K562 (cell line): ENCODE data around the gene CD93. TPM values are rescaled to one million over a fixed set of nuclear protein-coding genes. Genes with fewer than 3 reads are reported as not detected.
A peak's percentile ranks its signal among the peaks of the same experiment; 100 is the strongest.

Experiments used
- ATF1 ChIP-seq, 2 experiments: fragments of 450-650 bp in 1 of 2; IDR thresholded peaks; 2 replicates each; pipeline ENCODE4 v1.6.1; 2016; ENCODE audit warnings: missing compliant biosample characterization in 1 of 2, missing genetic modification characterization in 1 of 2
- CHD1 ChIP-seq: fragments of 200-600 bp; sonication (generic); IDR thresholded peaks from one replicate; pipeline ENCODE4 v1.6.1; 2012; ENCODE audit warnings: mild to moderate bottlenecking, moderate library complexity, low read length, inconsistent platforms
- CSDE1 ChIP-seq, 2 experiments: fragments of 450-650 bp; IDR thresholded peaks; 2 replicates each; pipeline ENCODE4 v1.6.1; 2016; ENCODE audit warnings: mild to moderate bottlenecking in 1 of 2
- EP400 ChIP-seq: fragments of 450-650 bp; IDR thresholded peaks from 2 replicates; pipeline ENCODE4 v1.6.1; 2017; ENCODE audit warnings: antibody characterized with exemption, mild to moderate bottlenecking, moderate library complexity
- GTF2F1 ChIP-seq: IDR thresholded peaks from 2 replicates; pipeline ENCODE4 v1.6.1; 2011; ENCODE audit warnings: low read depth, low read length, improper control_type of control experiment
- KDM5B ChIP-seq: fragments of 200-600 bp; sonication (generic); IDR thresholded peaks from 2 replicates; pipeline ENCODE4 v1.6.1; 2012; ENCODE audit warnings: low read depth, mild to moderate bottlenecking, moderate library complexity, low read length, control low read depth, inconsistent platforms; ENCODE audit not compliant: insufficient replicate concordance
- KHSRP ChIP-seq: fragments of 450-650 bp; IDR thresholded peaks from 2 replicates; pipeline ENCODE4 v1.6.1; 2017
- KLF1 ChIP-seq: fragments of 450-650 bp; IDR thresholded peaks from 2 replicates; pipeline ENCODE4 v1.6.1; 2016; ENCODE audit warnings: missing genetic modification characterization, missing compliant biosample characterization
- MLLT1 ChIP-seq, 2 experiments: fragments of 450-650 bp; IDR thresholded peaks; 2 replicates each; pipeline ENCODE4 v1.6.1; 2016
- NCOA1 ChIP-seq: fragments of 450-650 bp; IDR thresholded peaks from 2 replicates; pipeline ENCODE4 v1.6.1; 2016; ENCODE audit warnings: low read depth
- NFATC3 ChIP-seq: fragments of 450-650 bp; IDR thresholded peaks from 2 replicates; pipeline ENCODE4 v1.6.1; 2017; ENCODE audit warnings: mild to moderate bottlenecking
- POLR2B ChIP-seq: fragments of 450-650 bp; IDR thresholded peaks from 2 replicates; pipeline ENCODE4 v1.6.1; 2018; ENCODE audit warnings: low read depth; ENCODE audit not compliant: partially characterized antibody
- RBM25 ChIP-seq: fragments of 200-400 bp; formaldehyde crosslinking; IDR thresholded peaks from 2 replicates; pipeline ENCODE4 v1.6.1; 2018; ENCODE audit warnings: low read length, low read depth, moderate library complexity; ENCODE audit not compliant: severe bottlenecking
- SAP30 ChIP-seq: fragments of 200-600 bp; sonication (generic); IDR thresholded peaks from 2 replicates; pipeline ENCODE4 v1.6.1; 2012; ENCODE audit warnings: borderline replicate concordance, low read depth, mild to moderate bottlenecking, moderate library complexity, low read length, control low read depth, inconsistent platforms; ENCODE audit not compliant: insufficient read depth, poor library complexity, severe bottlenecking
- ZC3H4 ChIP-seq: sonication (generic); formaldehyde crosslinking; IDR thresholded peaks from 2 replicates; pipeline ENCODE4 v1.9.0; 2021; ENCODE audit warnings: missing genetic modification reagents, borderline replicate concordance
- ZFX ChIP-seq: sonication (generic); formaldehyde crosslinking; IDR thresholded peaks from 2 replicates; pipeline ENCODE4 v1.8.0; 2022; ENCODE audit warnings: mild to moderate bottlenecking, missing genetic modification reagents, moderate library complexity
- ZNF609 ChIP-seq: sonication (generic); formaldehyde crosslinking; IDR thresholded peaks from 2 replicates; pipeline ENCODE4 v1.8.1; 2023; ENCODE audit warnings: missing genetic modification reagents, mild to moderate bottlenecking, borderline replicate concordance
- polyA plus RNA-seq, 8 experiments: library from polyadenylated mRNA; depleted of rRNA in 4 of 8; stranded (reverse) in 5 of 8; unstranded in 3 of 8; fragments of >200 nt; fragmentation: Nextera tagmentation in 2 of 8; fragmentation: Illumina TruSeq in 1 of 8; extraction: Ambion mirVana in 2 of 8; extraction: Trizol in 1 of 8; gene quantifications; 2 replicates each; pipeline versions ENCODE4 v1.2.1 to v1.2.3, GENCODE V29; 2011 to 2014; ENCODE audit warnings: inconsistent platforms in 1 of 8, missing spikeins in 1 of 8
- total RNA-seq, 7 experiments: library from RNA; depleted of rRNA in 6 of 7; stranded (reverse); fragments of >200 nt in 6 of 7; fragmentation: Illumina TruSeq in 2 of 7; extraction: Trizol in 2 of 7; gene quantifications; 2 replicates each; pipeline versions ENCODE4 v1.2.1 to v1.2.3, GENCODE V29; 2011 to 2021; ENCODE audit warnings: low replicate concordance in 1 of 7
- TF ChIP-seq, protein P1 (sequence below): fragments of 250-450 bp; sonication (Bioruptor Pico); IDR thresholded peaks from 2 replicates; pipeline ENCODE4 v1.4.0; 2020; ENCODE audit warnings: mild to moderate bottlenecking, moderate library complexity

The CD93 gene
- total and polyA plus RNA-seq, 9 of the 15 experiments (the other 6 are each of a cell fraction or from before 2014, with no cell fraction given): 0.03 to 0.20 (median 0.05) TPM

GRCh38 chr20:23132293-23132929 lies 46.3 kb upstream of the CD93 start (continued):
- TF ChIP-seq CSDE1 (IDR thresholded peaks at IDR 0.05): 0 out of 4 replicates have a peak, but pooled peaks of 1 of the 2 experiments have one; percentile 44
- TF ChIP-seq ZNF609 (CRISPR knock-in tag): peak; percentile 65; the same call in 1 of the 2 replicates
- peak; percentile 85 for TF ChIP-seq ZFX (CRISPR knock-in tag)
- peak; percentile 58 for TF ChIP-seq POLR2B
- peak; percentile 59 to 80; a peak in 3 of 4 replicates for TF ChIP-seq MLLT1 (IDR thresholded peaks at IDR 0.05)
- TF ChIP-seq KLF1 (tag): peak; percentile 93
- peak; percentile 7 for TF ChIP-seq SAP30
- peak; percentile 33; the same call in 1 of the 2 replicates for TF ChIP-seq KHSRP
- TF ChIP-seq NCOA1: peak; percentile 52; the same call in 1 of the 2 replicates
- no peak for TF ChIP-seq GTF2F1
- TF ChIP-seq, protein P1, sequence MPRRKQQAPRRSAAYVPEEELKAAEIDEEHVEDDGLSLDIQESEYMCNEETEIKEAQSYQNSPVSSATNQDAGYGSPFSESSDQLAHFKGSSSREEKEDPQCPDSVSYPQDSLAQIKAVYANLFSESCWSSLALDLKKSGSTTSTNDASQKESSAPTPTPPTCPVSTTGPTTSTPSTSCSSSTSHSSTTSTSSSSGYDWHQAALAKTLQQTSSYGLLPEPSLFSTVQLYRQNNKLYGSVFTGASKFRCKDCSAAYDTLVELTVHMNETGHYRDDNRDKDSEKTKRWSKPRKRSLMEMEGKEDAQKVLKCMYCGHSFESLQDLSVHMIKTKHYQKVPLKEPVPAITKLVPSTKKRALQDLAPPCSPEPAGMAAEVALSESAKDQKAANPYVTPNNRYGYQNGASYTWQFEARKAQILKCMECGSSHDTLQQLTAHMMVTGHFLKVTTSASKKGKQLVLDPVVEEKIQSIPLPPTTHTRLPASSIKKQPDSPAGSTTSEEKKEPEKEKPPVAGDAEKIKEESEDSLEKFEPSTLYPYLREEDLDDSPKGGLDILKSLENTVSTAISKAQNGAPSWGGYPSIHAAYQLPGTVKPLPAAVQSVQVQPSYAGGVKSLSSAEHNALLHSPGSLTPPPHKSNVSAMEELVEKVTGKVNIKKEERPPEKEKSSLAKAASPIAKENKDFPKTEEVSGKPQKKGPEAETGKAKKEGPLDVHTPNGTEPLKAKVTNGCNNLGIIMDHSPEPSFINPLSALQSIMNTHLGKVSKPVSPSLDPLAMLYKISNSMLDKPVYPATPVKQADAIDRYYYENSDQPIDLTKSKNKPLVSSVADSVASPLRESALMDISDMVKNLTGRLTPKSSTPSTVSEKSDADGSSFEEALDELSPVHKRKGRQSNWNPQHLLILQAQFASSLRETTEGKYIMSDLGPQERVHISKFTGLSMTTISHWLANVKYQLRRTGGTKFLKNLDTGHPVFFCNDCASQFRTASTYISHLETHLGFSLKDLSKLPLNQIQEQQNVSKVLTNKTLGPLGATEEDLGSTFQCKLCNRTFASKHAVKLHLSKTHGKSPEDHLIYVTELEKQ (CRISPR knock-in tag): no peak
- no peak for TF ChIP-seq ATF1 (CRISPR knock-in tag; IDR thresholded peaks at IDR 0.05)
- peak; percentile 90 for TF ChIP-seq ATF1 (tag; IDR thresholded peaks at IDR 0.05)
- TF ChIP-seq EP400: peak; percentile 58
- TF ChIP-seq ZC3H4 (CRISPR knock-in tag): peak; percentile 21; the same call in 1 of the 2 replicates
- no peak for TF ChIP-seq RBM25
- TF ChIP-seq CHD1: peak; percentile 14
- TF ChIP-seq KDM5B: peak; percentile 48
- TF ChIP-seq NFATC3: 0 out of 2 replicates have a peak, but pooled peaks have one; percentile 18
